ENCODE results near the gene CASR. TPM values are rescaled to one million over a fixed set of nuclear protein-coding genes. Genes with fewer than 3 reads are reported as not detected.

CASR gene
- total RNA-seq, 4 donors from 2014 or later, result 0.39 TPM; not detected in 3

- Histone ChIP-seq H3K9me3 (no peaks in the 10 kb centered on the region), H3K27ac (peak overlapping the region in 3 of 4 donors; percentile 8 to 16 (median 9)), H3K36me3 (no peaks in the 10 kb centered on the region), H3K4me1 (peaks cover 0 to 4% (median 0%) of the 10 kb centered on the region in 4 donors), H3K4me3 (peak overlapping the region in 1 of 4 donors; percentile 10), H3K27me3 (no peaks in the 10 kb centered on the region)
- whole genome bisulfite sequencing, 2 donors, result 50 to 55% methylated on average over 4 of the region's 4 CpGs
- TF ChIP-seq CTCF (IDR thresholded peaks at IDR 0.05), result no peak
- TF ChIP-seq POLR2A (IDR thresholded peaks at IDR 0.05), result no peak
- TF ChIP-seq EP300 (IDR thresholded peaks at IDR 0.05), result no peak
- DNase-seq (ENCODE audit: low spot score in 2 of 2), result no peak
These were observed 62.7 kb downstream of the CASR start for GRCh38 chr3:122246199-122246598.

- no peak for DNase-seq (ENCODE audit: low spot score in 2 of 2)
- TF ChIP-seq EP300 (IDR thresholded peaks at IDR 0.05), result peak in 1 of 2 donors; percentile 48
- no peak for TF ChIP-seq POLR2A (IDR thresholded peaks at IDR 0.05)
- WGBS, 2 donors, result 59 to 77% methylated on average over 8 of the region's 8 CpGs
- no peaks in the 10 kb centered on the region for H3K27me3 ChIP-seq
- peaks cover 0 to 4% (median 0%) of the 10 kb centered on the region in 4 donors for H3K4me1 ChIP-seq
- H3K9me3 ChIP-seq, result no peaks in the 10 kb centered on the region
- H3K36me3 ChIP-seq, result no peaks in the 10 kb centered on the region
- no peak overlapping the region for H3K4me3 ChIP-seq
- H3K27ac ChIP-seq, result peak overlapping the region in 3 of 4 donors; percentile 8 to 43 (median 9)
These were observed 63.8 kb downstream of the CASR start for GRCh38 chr3:122247087-122247824.

GRCh38 chr3:122247825-122248185 lies 64.3 kb downstream of the CASR start:
- Histone ChIP-seq H3K36me3 (no peaks in the 10 kb centered on the region), H3K4me3 (no peak overlapping the region), H3K27me3 (no peaks in the 10 kb centered on the region), H3K27ac (peak overlapping the region in 1 of 4 donors; percentile 43), H3K4me1 (peaks cover 0 to 4% (median 0%) of the 10 kb centered on the region in 4 donors), H3K9me3 (no peaks in the 10 kb centered on the region)
- TF ChIP-seq CTCF (IDR thresholded peaks at IDR 0.05), result no peak
- TF ChIP-seq EP300 (IDR thresholded peaks at IDR 0.05), result no peak
- no peak for TF ChIP-seq POLR2A (IDR thresholded peaks at IDR 0.05)
- WGBS, 2 donors, result 47 to 78% methylated on average over 5 of the region's 5 CpGs
- no peak for DNase-seq (ENCODE audit: low spot score in 2 of 2)

- WGBS, 2 donors, result 33 to 53% methylated on average over 3 of the region's 3 CpGs
- no peak for DNase-seq (ENCODE audit: low spot score in 2 of 2)
- TF ChIP-seq EP300 (IDR thresholded peaks at IDR 0.05), result no peak
- TF ChIP-seq POLR2A (IDR thresholded peaks at IDR 0.05), result no peak
- TF ChIP-seq CTCF (IDR thresholded peaks at IDR 0.05), result no peak
- H3K27me3 ChIP-seq, result no peaks in the 10 kb centered on the region
- no peak overlapping the region for H3K27ac ChIP-seq
- no peaks in the 10 kb centered on the region for H3K36me3 ChIP-seq
- H3K4me3 ChIP-seq, result no peak overlapping the region
- no peaks in the 10 kb centered on the region for H3K9me3 ChIP-seq
- H3K4me1 ChIP-seq, result no peaks in the 10 kb centered on the region
These were observed 68.0 kb downstream of the CASR start for GRCh38 chr3:122251428-122251827.

GRCh38 chr3:122253581-122253980 lies 70.1 kb downstream of the CASR start:
- Histone ChIP-seq H3K27ac (no peak overlapping the region), H3K27me3 (no peaks in the 10 kb centered on the region), H3K36me3 (no peaks in the 10 kb centered on the region), H3K4me1 (peaks cover 0 to 2% (median 0%) of the 10 kb centered on the region in 4 donors), H3K4me3 (no peak overlapping the region), H3K9me3 (no peaks in the 10 kb centered on the region)
- TF ChIP-seq POLR2A (IDR thresholded peaks at IDR 0.05), result no peak
- TF ChIP-seq EP300 (IDR thresholded peaks at IDR 0.05), result no peak
- TF ChIP-seq CTCF (IDR thresholded peaks at IDR 0.05), result no peak
- no peak for DNase-seq (ENCODE audit: low spot score in 2 of 2)
- WGBS, 2 donors, result 42 to 44% methylated on average over 1 of the region's 1 CpG

Data from tibial nerve (tissue), 4 donors.